Measurements from ENCODE around the gene SALL2. TPM values are rescaled to one million over a fixed set of nuclear protein-coding genes. Genes with fewer than 3 reads are reported as not detected.

The SALL2 gene
- total RNA-seq, 4 donors from 2014 or later: 8.5 to 11.7 (median 9.3) TPM

GRCh38 chr14:21475767-21476522 is 50.2 kb downstream of the SALL2 start:
- no peaks in the 10 kb centered on the region for H3K27me3 ChIP-seq
- H3K9me3 ChIP-seq: no peaks in the 10 kb centered on the region
- H3K27ac ChIP-seq: peak overlapping the region; percentile 73 to 97 (median 92)
- peaks cover 0 to 33% (median 0%) of the 10 kb centered on the region in 3 donors for H3K36me3 ChIP-seq
- 45 to 46% methylated on average over 10 of the region's 10 CpGs for WGBS, 2 donors
- H3K4me3 ChIP-seq: peak overlapping the region; percentile 67 to 94 (median 82)
- TF ChIP-seq, protein P1, sequence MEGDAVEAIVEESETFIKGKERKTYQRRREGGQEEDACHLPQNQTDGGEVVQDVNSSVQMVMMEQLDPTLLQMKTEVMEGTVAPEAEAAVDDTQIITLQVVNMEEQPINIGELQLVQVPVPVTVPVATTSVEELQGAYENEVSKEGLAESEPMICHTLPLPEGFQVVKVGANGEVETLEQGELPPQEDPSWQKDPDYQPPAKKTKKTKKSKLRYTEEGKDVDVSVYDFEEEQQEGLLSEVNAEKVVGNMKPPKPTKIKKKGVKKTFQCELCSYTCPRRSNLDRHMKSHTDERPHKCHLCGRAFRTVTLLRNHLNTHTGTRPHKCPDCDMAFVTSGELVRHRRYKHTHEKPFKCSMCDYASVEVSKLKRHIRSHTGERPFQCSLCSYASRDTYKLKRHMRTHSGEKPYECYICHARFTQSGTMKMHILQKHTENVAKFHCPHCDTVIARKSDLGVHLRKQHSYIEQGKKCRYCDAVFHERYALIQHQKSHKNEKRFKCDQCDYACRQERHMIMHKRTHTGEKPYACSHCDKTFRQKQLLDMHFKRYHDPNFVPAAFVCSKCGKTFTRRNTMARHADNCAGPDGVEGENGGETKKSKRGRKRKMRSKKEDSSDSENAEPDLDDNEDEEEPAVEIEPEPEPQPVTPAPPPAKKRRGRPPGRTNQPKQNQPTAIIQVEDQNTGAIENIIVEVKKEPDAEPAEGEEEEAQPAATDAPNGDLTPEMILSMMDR (IDR thresholded peaks at IDR 0.05): no peak
- no peak for TF ChIP-seq POLR2A (IDR thresholded peaks at IDR 0.05)
- no peak for TF ChIP-seq EP300 (IDR thresholded peaks at IDR 0.05)
- H3K4me1 ChIP-seq: peaks cover 0 to 30% (median 16%) of the 10 kb centered on the region in 4 donors
- no peak for DNase-seq (ENCODE audit: low spot score in 2 of 2)

Other genes starting within 250 kb of the SALL2 start
- gene RPGRIP1, start 246.3 kb downstream of the SALL2 start, total RNA-seq: under 1 TPM in 3 of 4 donors, not detected in 1; 0.22 to 0.90 (median 0.78) TPM
- gene SUPT16H, start 142.3 kb downstream of the SALL2 start, total RNA-seq: 10 to 100 TPM; 47.5 to 69.0 (median 60.7) TPM
- 10 to 100 TPM; 45.9 to 68.2 (median 65.6) TPM for gene CHD8, start 70.2 kb downstream of the SALL2 start, total RNA-seq
- gene RAB2B, start 49.4 kb downstream of the SALL2 start, total RNA-seq: 10 to 100 TPM; 20.6 to 33.9 (median 26.2) TPM
- gene TOX4, start 49.2 kb downstream of the SALL2 start, total RNA-seq: 10 to 100 TPM; 28.0 to 45.2 (median 39.9) TPM
- 10 to 100 TPM; 45.3 to 65.4 (median 58.6) TPM for gene METTL3, start 15.0 kb downstream of the SALL2 start, total RNA-seq
- under 1 TPM in 1 of 4 donors, not detected in 3; 0.44 TPM for gene OR10G3, start 53.7 kb upstream of the SALL2 start, total RNA-seq
- gene OR10G2, start 108.6 kb upstream of the SALL2 start, total RNA-seq: not detected
- not detected for gene OR4E2, start 127.5 kb upstream of the SALL2 start, total RNA-seq
- gene OR4E1, start 147.5 kb upstream of the SALL2 start, total RNA-seq: not detected

All from tibial nerve (tissue), 4 donors.